Fibroblast of lung (primary cell): ENCODE data around the gene MITF. TPM values are rescaled to one million over a fixed set of nuclear protein-coding genes. Genes with fewer than 3 reads are reported as not detected.
A peak's percentile ranks its signal among the peaks of the same experiment; 100 is the strongest.

Experiments used
- DNase-seq, 2 donors: peaks; one replicate each; pipeline versions ENCODE4 v3.0.0 to v3.0.0-alpha.2; 2010; ENCODE audit warnings: low read depth in 2 of 2
- H2AFZ ChIP-seq: 2 replicates; pipeline ENCODE4 v1.5.1; 2012; ENCODE audit warnings: low read length, control low read depth, inconsistent platforms
- H3K27ac ChIP-seq: 2 replicates; pipeline ENCODE4 v1.5.1; 2011; ENCODE audit warnings: low read length, control low read depth; ENCODE audit not compliant: insufficient read depth
- H3K27me3 ChIP-seq: 2 replicates; pipeline ENCODE4 v1.5.1; 2011; ENCODE audit warnings: mild to moderate bottlenecking, low read length; ENCODE audit not compliant: control insufficient read depth, insufficient read depth
- H3K36me3 ChIP-seq: 2 replicates; pipeline ENCODE4 v1.5.1; 2011; ENCODE audit warnings: low read length; ENCODE audit not compliant: control insufficient read depth, insufficient read depth
- H3K4me1 ChIP-seq: 2 replicates; pipeline ENCODE4 v1.5.1; 2011; ENCODE audit warnings: low read length; ENCODE audit not compliant: control insufficient read depth, insufficient read depth; ENCODE audit errors: extremely low read depth
- H3K4me2 ChIP-seq: 2 replicates; pipeline ENCODE4 v1.5.1; 2011; ENCODE audit warnings: low read length, control low read depth; ENCODE audit not compliant: insufficient read depth; ENCODE audit errors: extremely low read depth
- H3K4me3 ChIP-seq, 4 experiments: fragments of 200-600 bp in 1 of 4; sonication (generic) in 1 of 4; replicated peaks in 1 of 4; 2 replicates each; pipeline ENCODE4 v1.5.1; 2011 to 2016; ENCODE audit warnings: low read length in 4 of 4, low read depth in 3 of 4, mild to moderate bottlenecking in 3 of 4, control low read depth in 2 of 4, inconsistent platforms in 1 of 4, mixed read lengths in 1 of 4; ENCODE audit not compliant: insufficient read depth in 1 of 4; ENCODE audit errors: control extremely low read depth in 1 of 4
- H3K79me2 ChIP-seq: 2 replicates; pipeline ENCODE4 v1.5.1; 2012; ENCODE audit warnings: mild to moderate bottlenecking, low read length, inconsistent platforms; ENCODE audit not compliant: control insufficient read depth, insufficient read depth
- H3K9ac ChIP-seq: 2 replicates; pipeline ENCODE4 v1.5.1; 2011; ENCODE audit warnings: mild to moderate bottlenecking, low read length, control low read depth; ENCODE audit not compliant: insufficient read depth
- H3K9me3 ChIP-seq: 2 replicates; pipeline ENCODE4 v1.5.1; 2012; ENCODE audit warnings: low read depth, low read length; ENCODE audit not compliant: control insufficient read depth, insufficient read depth
- H4K20me1 ChIP-seq: 2 replicates; pipeline ENCODE4 v1.5.1; 2011; ENCODE audit warnings: low read length; ENCODE audit not compliant: control insufficient read depth, insufficient read depth; ENCODE audit errors: extremely low read depth
- EZH2 ChIP-seq: IDR thresholded peaks from 2 replicates; pipeline ENCODE4 v1.5.1; 2012; ENCODE audit warnings: low read length, control low read depth, mild to moderate bottlenecking; ENCODE audit errors: missing control alignments
- polyA plus RNA-seq, 2 donors: library from polyadenylated mRNA; depleted of rRNA in 1 of 2; stranded (reverse) in 1 of 2; unstranded in 1 of 2; fragments of >200 nt; gene quantifications; 2 replicates each; pipeline ENCODE4 v1.2.1, GENCODE V29; 2011 to 2012; ENCODE audit warnings: missing spikeins in 1 of 2
- total RNA-seq: library from RNA; depleted of rRNA; stranded (reverse); fragments of >200 nt; gene quantifications from 2 replicates; pipeline ENCODE4 v1.2.1, GENCODE V29; 2014
- TF ChIP-seq, protein P1 (sequence below), 2 donors: IDR thresholded peaks in 1 of 2; conservative IDR thresholded peaks in 1 of 2; 1 replicate in 1 of 2; 2 replicates in 1 of 2; pipeline ENCODE4 v1.5.1; 2011 to 2012; ENCODE audit warnings: low read length in 2 of 2, control low read depth in 1 of 2, inconsistent platforms in 1 of 2, low read depth in 1 of 2, mild to moderate bottlenecking in 1 of 2

Gene MITF
- total and polyA plus RNA-seq, 2 donors (not counting 1 experiment from before 2014, with no cell fraction given), result 31.6 to 34.3 TPM

DNA sequence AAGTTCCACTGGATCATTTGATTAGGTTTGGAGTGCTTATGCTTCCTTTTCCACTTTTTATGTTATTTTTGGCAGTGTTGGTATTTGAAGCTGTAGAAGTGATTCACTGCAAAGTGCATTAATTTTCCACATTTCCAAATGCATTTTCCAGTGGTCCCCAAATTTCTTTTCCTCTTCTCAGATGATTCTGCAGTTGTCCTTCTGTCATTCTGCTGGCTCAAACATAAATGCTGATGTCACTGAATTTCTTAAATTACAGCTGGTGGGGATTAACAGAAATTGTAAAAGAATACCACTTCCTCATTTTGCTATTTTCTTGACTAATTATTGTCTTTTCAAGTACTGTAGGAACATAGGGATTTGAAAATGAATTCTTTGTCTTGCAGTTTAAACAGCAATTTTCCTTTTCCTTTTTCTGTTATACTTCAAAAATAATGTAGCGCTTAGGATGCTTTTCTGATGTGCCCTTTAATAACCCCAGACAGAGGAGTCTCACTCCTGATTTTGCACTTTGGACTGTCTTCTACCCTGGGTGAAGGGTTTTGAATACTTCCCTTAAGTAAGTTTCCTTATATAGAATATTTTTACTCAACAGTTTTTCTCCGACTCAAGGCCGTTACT is 25.0 kb downstream of the MITF start:
- DNase-seq, result peak in 1 of 2 donors; percentile 48
- no peak overlapping the region for H3K4me2 ChIP-seq
- no peaks in the 10 kb centered on the region for H3K36me3 ChIP-seq
- no peak overlapping the region for H3K9ac ChIP-seq
- no peaks in the 10 kb centered on the region for H4K20me1 ChIP-seq
- no peak overlapping the region for H3K27ac ChIP-seq
- no peaks in the 10 kb centered on the region for H3K79me2 ChIP-seq
- H3K27me3 ChIP-seq, result no peaks in the 10 kb centered on the region
- H3K9me3 ChIP-seq, result no peaks in the 10 kb centered on the region
- no peak overlapping the region for H2AFZ ChIP-seq
- no peak overlapping the region for H3K4me3 ChIP-seq
- TF ChIP-seq, protein P1, sequence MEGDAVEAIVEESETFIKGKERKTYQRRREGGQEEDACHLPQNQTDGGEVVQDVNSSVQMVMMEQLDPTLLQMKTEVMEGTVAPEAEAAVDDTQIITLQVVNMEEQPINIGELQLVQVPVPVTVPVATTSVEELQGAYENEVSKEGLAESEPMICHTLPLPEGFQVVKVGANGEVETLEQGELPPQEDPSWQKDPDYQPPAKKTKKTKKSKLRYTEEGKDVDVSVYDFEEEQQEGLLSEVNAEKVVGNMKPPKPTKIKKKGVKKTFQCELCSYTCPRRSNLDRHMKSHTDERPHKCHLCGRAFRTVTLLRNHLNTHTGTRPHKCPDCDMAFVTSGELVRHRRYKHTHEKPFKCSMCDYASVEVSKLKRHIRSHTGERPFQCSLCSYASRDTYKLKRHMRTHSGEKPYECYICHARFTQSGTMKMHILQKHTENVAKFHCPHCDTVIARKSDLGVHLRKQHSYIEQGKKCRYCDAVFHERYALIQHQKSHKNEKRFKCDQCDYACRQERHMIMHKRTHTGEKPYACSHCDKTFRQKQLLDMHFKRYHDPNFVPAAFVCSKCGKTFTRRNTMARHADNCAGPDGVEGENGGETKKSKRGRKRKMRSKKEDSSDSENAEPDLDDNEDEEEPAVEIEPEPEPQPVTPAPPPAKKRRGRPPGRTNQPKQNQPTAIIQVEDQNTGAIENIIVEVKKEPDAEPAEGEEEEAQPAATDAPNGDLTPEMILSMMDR (conservative IDR thresholded peaks at IDR 0.05 in 1 of 2, IDR thresholded peaks at IDR 0.05 in 1 of 2; ENCODE audit: low read depth in 1 of 2, low read length in 2 of 2), result no peak
- TF ChIP-seq EZH2, result no peak
- peaks cover 25% of the 10 kb centered on the region for H3K4me1 ChIP-seq

DNA sequence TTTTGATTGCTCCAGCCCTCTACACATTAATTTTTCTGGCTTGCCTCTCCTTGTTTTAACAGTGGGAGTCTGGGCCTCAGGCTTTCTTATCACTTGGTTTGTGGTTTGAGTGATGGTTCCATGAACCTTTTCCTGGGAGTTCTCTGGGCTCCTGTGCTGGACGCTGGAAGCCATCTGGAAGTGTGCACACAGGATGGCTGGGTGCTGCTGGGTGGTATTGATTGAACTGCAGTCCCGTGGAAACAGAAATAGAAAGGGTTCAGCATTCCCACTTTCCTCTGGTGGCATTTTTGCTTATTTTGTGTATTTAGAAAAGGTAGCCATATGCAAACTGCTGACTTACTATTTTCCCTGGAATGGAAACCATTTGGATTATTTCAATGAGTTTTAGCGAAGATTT is 25.6 kb downstream of the MITF start:
- Histone ChIP-seq H2AFZ (no peak overlapping the region), H3K79me2 (no peaks in the 10 kb centered on the region), H3K36me3 (no peaks in the 10 kb centered on the region), H3K9me3 (no peaks in the 10 kb centered on the region), H3K4me1 (peaks cover 25% of the 10 kb centered on the region), H3K9ac (no peak overlapping the region), H3K27ac (no peak overlapping the region), H3K4me2 (peak overlapping the region; percentile 38), H3K4me3 (no peak overlapping the region), H4K20me1 (no peaks in the 10 kb centered on the region), H3K27me3 (no peaks in the 10 kb centered on the region)
- DNase-seq, result peak in 1 of 2 donors; percentile 54
- no peak for TF ChIP-seq EZH2
- TF ChIP-seq, protein P1 (conservative IDR thresholded peaks at IDR 0.05 in 1 of 2, IDR thresholded peaks at IDR 0.05 in 1 of 2; ENCODE audit: low read depth in 1 of 2, low read length in 2 of 2), result no peak

DNA sequence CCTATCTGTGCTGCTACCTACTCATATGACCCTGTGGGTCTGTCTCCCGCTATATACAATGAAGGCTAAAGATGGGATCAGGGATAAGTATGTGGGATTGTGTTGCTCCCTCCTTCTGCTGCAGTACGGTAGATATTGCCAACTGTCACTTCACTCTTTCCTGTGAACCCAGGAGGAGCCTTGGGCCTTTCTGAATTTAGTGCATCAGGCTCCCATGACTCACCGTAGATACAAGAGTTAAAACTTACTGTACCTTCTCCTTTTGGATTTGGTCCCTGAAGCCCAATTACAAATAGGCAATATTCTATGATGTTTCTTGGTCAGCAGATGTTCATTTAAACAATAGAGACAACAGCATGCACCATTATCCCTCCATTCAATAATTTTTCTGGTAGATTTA is 27.4 kb downstream of the MITF start:
- H3K4me1 ChIP-seq, result peaks cover 24% of the 10 kb centered on the region
- H3K36me3 ChIP-seq, result no peaks in the 10 kb centered on the region
- H3K9me3 ChIP-seq, result no peaks in the 10 kb centered on the region
- no peak overlapping the region for H3K27ac ChIP-seq
- no peaks in the 10 kb centered on the region for H3K79me2 ChIP-seq
- no peak overlapping the region for H3K4me3 ChIP-seq
- no peak overlapping the region for H3K9ac ChIP-seq
- H2AFZ ChIP-seq, result no peak overlapping the region
- no peak for DNase-seq
- TF ChIP-seq, protein P1 (conservative IDR thresholded peaks at IDR 0.05 in 1 of 2, IDR thresholded peaks at IDR 0.05 in 1 of 2; ENCODE audit: low read depth in 1 of 2, low read length in 2 of 2), result no peak
- TF ChIP-seq EZH2, result no peak
- no peaks in the 10 kb centered on the region for H4K20me1 ChIP-seq
- H3K27me3 ChIP-seq, result no peaks in the 10 kb centered on the region
- no peak overlapping the region for H3K4me2 ChIP-seq
